ENCODE results near the gene SMTN.
"Not testable (repeated sequence)": the region's sequence is repeated elsewhere in the genome, so short reads cannot be mapped to it uniquely, and the experiment has no call there.

The SMTN gene

GRCh38 chr22:31106001-31106571 lies 25.0 kb downstream of the SMTN start:
- no peak for DNase-seq

GRCh38 chr22:31106731-31107177 lies 25.6 kb downstream of the SMTN start:
- DNase-seq, result no peak

- DNase-seq, result peak; percentile 72 to 78
Observed at GRCh38 chr22:31107178-31107893, 26.2 kb downstream of the SMTN start, which contains the start of gene SELENOM. SELENOM (minus strand) TSS chr22:31107568; CDS start chr22:31107505, 63 bp downstream.

GRCh38 chr22:31107894-31108218 lies 26.7 kb downstream of the SMTN start:
- DNase-seq, result no peak

GRCh38 chr22:31112547-31113091 lies 31.5 kb downstream of the SMTN start:
- DNase-seq, result not testable (repeated sequence)

GRCh38 chr22:31118046-31118820 lies 37.1 kb downstream of the SMTN start:
- DNase-seq, result no peak

GRCh38 chr22:31119026-31119717 lies 38.1 kb downstream of the SMTN start:
- no peak for DNase-seq

- no peak for DNase-seq
Observed at GRCh38 chr22:31120230-31120629, 39.1 kb downstream of the SMTN start.

GRCh38 chr22:31120642-31121041 lies 39.5 kb downstream of the SMTN start:
- no peak for DNase-seq

GRCh38 chr22:31121403-31121802 lies 40.3 kb downstream of the SMTN start:
- no peak for DNase-seq

GRCh38 chr22:31122196-31122531 lies 41.0 kb downstream of the SMTN start:
- DNase-seq, result no peak

GRCh38 chr22:31122532-31123291 lies 41.6 kb downstream of the SMTN start, which contains the start of gene INPP5J:
INPP5J (plus strand) TSS chr22:31122966; CDS start chr22:31123015, 49 bp downstream.
- no peak for DNase-seq

GRCh38 chr22:31123292-31123602 lies 42.1 kb downstream of the SMTN start:
- DNase-seq, result no peak

- DNase-seq, result no peak
Observed at GRCh38 chr22:31124290-31124689, 43.2 kb downstream of the SMTN start.

GRCh38 chr22:31124811-31125465 lies 43.8 kb downstream of the SMTN start:
- DNase-seq, result no peak

GRCh38 chr22:31125521-31126117 lies 44.5 kb downstream of the SMTN start:
- no peak for DNase-seq

- DNase-seq, result no peak
Observed at GRCh38 chr22:31126128-31126868, 45.2 kb downstream of the SMTN start.

- DNase-seq, result no peak
Observed at GRCh38 chr22:31126869-31127175, 45.7 kb downstream of the SMTN start.

- DNase-seq, result no peak
Observed at GRCh38 chr22:31127181-31127772, 46.2 kb downstream of the SMTN start.

GRCh38 chr22:31128156-31128555 lies 47.0 kb downstream of the SMTN start:
- no peak for DNase-seq

- no peak for DNase-seq
Observed at GRCh38 chr22:31130873-31131272, 49.8 kb downstream of the SMTN start.
